ENCODE results near the gene TMEM232.

DNA sequence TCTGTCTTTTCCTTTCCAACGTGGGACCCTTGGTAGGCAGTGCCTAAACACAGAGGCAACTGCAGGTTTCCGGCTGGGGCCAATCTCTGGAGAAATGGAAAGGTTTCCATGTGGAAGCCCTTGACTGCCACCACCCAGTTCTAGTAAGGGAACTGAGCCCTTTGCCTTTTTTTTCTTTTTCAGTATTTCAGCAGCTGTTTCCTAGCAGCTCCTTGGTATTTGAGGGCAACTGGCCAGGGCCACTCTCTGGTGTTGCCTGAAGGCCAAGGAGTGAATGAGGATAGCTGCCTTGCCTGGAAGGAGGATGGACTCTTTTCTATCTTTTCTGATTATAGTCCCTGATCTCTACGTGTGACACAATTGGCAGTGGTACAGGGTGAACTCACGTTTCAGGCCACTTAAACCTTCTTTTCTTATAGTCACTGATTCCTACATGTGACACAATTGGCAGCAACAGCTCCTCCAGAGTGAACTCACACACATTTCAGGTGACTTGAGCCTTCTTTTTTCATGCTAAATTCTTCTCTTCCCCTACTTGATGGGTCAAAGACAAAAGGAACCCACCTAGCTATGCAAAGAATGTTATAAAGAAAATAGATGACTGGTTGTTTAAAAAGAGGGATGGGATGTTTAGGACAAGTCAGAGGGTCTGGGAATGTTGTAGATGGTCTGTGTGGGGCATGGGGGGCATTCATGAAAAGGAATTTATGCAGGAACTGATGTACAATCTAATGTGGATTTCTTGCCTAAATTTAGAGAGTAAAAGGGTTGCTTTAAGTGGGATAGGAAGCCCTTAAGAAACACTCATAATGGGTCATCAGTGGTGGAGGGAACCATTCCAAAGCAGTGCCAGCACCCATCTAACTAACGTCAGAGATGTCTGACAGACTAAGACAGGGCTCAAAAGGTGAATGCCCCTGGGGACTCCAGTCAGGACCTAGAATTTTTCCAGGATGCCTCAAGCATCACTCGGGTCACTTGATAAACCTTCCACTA lies 190.1 kb downstream of the TMEM232 start:
- TF ChIP-seq CTCF (IDR thresholded peaks at IDR 0.05; ENCODE audit: low read depth, low read length, poor library complexity, severe bottlenecking) (no peak), EZH2phosphoT487 (IDR thresholded peaks at IDR 0.05; ENCODE audit: borderline replicate concordance, low read length) (no peak)
